NAMALWA (cell line): ENCODE data around the gene AQP5.

Experiments used
- DNase-seq: peaks from one replicate; pipeline ENCODE4 v3.0.0-alpha.2; 2015; ENCODE audit warnings: low spot score

Gene AQP5

DNA sequence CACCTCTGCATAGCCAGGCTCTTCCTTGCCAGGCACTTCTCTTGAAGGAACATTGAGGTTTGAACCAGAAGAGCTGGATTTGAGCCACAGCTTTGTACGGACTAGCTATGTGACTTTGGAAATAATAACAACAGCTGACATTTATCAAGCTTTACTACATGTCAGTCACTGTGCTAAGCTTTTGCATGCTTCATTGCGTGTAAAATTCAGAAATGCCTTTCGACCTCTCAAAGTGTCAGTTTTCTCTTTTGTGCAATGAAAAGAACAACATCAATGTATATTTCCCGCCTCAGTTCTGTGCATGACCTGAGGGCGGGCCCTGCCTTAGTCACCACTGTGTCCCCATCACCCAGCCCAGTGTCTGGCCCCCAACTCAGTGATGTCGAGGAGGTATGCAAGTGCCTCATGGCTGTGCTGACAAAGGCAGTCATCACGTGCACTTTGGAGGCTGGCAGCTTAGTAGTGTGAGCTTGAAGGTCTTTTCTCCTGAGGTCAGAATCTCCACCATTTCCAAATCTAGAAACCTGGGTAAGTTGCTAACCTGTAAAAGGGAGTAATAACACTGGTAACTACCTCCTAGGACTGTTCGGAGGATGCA lies 29.0 kb upstream of the AQP5 start:
- DNase-seq, result no peak

DNA sequence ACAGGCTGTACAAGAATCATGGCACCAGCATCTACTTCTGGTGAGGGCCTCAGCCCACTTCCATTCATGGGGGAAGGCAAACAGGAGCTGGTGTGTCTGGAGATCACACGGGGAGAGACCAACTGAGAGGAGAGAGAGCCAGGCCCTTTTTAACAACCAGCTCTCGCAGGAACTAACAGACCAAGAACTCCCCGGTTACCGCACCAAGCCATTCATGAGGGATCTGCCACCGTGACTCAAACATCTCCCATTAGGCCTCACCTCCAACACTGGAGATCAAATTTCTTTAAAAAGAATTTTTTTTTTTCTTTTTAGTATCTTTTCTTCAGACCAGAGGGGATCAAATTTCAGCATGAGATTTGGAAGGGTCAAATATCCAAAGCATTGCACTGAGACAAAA lies 27.9 kb upstream of the AQP5 start:
- no peak for DNase-seq

GRCh38 chr12:49934505-49934904 lies 27.2 kb upstream of the AQP5 start:
- DNase-seq, result no peak

- DNase-seq, result no peak
Observed at GRCh38 chr12:49936925-49937324, 24.7 kb upstream of the AQP5 start.

DNA sequence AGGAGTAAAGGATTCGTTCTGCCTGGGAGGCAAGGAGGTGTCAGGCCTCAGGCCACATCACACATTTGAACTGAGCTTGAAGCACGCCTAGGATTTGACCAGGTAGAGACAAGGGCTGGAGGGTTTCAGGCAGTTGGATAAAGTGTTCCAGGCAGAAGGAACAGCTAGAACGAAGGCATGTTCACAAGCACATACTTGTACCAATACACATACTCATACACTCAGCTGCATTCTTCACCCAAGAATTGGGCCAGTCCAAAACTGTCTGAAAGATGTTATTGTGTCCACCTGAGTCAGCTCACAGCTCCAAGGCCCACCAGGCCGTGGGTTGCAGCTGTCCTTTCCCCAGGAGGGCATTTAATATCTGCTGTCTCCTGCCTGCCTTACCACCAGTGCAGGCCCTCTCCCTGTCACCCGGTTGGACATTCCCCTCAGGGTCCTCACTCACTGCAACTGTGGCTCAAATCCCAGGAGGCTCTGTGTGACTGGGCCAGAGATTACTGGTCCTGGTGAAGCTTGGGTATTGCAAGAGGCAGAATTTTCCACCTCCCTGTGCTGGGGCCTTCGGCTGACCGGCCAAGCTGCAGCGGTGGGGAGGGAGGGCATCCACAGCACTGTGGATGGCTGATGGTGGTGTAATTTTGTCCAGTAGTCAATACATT lies 23.9 kb upstream of the AQP5 start:
- no peak for DNase-seq

DNA sequence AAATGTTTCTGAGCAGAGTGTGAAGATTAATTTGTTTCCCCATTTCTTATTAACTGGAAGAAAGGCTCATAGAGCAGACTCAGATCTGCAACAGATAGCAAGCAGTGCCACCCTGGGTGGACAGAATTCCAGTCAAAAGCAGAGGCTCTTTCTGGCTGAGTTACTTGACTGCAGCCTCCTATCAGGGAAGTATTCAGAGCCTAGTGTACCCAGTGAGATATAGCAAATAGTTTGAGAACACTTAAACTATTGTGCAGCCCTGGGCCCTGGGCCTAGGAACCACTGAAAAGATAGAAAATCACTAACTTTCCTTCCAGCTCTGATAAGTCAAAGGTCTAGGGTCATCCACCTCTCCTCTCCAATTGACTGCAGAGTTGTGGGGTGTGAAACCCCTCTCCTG lies 22.4 kb upstream of the AQP5 start:
- DNase-seq, result no peak

DNA sequence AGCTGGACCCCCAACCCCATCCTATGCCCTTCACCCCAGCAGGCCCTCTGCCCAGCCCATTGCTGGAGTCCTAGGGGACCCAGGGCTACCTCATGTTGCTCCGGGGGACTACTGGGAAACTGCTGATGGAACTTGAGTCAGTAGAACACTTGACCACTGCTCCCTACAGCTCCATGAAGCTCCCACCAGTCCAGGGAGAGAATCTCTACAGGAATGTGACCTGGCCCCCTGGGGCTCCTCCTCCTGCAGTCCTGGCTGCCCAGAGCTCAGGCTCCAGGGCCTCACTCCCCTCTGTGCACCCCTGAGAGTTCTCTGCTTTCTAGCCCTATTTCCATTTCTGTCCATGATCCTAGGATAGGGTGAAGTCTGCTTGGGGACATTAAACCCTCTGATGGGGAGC lies 22.0 kb upstream of the AQP5 start:
- no peak for DNase-seq

GRCh38 chr12:49941556-49942511 lies 19.8 kb upstream of the AQP5 start:
- no peak for DNase-seq

DNA sequence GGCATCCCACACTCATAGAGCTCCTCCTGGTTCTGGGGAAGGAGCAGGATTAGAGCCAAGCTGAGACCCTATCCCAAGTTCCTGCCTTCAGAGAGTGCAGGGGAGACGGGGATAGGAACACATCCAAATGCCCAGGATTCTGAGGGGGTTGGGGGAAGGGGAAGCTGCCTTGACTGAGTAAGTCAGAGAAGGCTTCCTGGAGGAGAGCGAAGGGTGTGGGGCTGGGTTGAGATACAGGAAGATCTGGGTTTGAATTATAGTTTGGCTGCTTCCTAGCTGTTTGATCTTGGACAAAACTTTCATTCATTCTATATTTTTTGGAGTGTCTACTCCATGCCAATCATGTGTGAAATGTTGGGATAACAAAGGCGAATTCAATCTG lies 19.2 kb upstream of the AQP5 start:
- DNase-seq, result no peak

GRCh38 chr12:49942921-49943624 lies 18.6 kb upstream of the AQP5 start:
- DNase-seq, result no peak

- no peak for DNase-seq
Observed at GRCh38 chr12:49943625-49943960, 18.1 kb upstream of the AQP5 start.

- DNase-seq, result no peak
Observed at GRCh38 chr12:49944046-49944445, 17.6 kb upstream of the AQP5 start.

DNA sequence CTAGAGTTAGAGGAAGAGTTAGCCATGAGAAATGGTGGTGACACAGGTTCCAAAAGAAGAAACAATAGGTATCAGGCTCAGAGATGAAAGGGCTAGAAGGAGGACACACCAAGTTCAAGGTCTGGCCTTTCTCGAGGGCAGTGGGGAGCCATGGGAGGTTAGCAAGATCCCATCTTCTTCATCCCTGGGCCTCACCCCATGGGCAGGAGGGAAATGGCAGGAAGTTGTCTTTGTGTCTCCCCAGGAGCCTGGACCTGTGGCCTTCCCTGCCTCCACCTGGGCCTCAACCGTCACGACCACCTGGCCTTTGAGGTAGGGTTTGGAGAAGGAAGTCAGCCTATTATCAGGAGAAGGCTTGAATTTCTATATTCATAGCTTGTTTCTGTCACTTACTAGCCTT lies 17.0 kb upstream of the AQP5 start:
- no peak for DNase-seq

DNA sequence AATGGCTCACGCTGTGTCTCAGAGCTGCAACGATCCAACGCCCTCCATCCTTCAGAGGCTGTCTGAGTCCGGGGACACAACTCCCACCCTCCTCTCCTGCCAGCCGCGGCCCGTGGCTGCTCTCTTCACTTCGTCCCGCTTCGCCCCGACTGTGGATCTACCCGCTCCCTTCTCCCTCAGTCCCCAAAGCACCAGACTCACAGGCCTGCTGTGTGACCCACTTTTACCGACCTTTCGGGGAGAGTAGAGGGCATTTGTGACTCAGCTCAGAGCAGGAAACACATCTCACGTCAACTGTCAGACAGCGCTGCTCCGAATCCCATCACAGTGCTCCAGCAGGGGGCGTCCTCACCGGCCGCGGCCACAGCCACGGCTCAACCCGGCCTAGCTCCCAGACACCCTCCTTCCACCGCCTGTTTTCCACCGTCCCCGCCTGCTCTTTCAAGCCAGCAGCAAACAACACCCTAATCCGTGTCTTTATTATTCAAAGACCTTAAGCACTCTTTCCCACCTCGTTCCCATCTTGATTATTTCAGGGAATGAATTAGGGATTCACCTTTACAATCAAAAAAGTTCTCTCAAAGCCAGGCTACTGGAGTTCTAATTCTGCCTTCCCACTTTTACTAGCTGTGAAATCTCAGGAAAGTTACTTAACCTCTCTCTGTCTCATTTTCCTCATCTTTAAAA lies 16.1 kb upstream of the AQP5 start:
- peak; percentile 78 for DNase-seq

- DNase-seq, result no peak
Observed at GRCh38 chr12:49946086-49946485, 15.6 kb upstream of the AQP5 start.

DNA sequence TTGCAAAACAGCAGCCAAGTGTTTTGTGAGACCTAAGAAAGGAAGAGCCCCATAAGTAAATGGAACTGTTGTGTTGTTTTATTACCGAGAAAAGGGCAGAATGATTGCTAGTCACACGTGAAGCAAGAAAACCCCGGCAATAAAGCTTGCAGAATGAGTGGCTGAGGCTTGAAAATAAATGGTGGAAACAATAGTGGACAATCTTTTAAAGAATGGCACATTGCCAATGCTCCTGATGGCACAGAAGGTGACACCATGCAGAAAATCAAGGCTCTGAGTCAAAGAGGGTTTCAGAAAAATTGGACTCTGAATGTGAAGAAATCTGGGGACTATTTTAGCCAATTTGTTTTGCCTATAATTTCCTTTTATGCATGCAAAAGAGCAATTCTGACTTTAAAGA lies 15.2 kb upstream of the AQP5 start:
- DNase-seq, result no peak

DNA sequence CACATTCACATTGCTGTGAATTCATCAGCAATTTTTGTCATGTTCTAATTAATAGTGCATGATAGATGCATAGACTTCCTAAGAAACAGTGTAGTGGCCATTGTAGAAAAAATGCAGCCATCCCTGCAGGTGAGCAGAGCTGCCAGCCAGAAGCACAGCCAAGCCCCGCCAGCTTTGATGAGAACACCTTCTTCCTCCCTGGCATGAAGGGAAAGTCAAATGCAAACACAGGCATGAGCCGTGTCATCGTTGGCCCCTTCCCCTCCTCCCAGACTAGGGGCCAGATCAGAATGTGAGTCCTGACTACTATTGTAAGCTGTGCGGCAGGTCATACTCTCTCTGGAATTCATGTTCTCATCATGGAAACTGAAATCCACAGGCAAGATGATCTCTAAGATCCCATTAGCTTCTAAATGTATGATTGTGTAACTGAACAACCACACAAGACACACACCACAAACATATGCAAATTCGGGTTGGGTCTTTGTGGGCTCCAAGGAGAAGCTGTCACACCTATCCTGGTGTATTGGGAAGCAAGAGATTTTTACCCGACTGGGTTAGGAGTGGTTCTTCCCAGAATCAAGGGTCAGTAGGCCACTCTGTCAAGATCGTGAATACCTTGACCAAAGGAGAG lies 14.0 kb upstream of the AQP5 start:
- no peak for DNase-seq

DNA sequence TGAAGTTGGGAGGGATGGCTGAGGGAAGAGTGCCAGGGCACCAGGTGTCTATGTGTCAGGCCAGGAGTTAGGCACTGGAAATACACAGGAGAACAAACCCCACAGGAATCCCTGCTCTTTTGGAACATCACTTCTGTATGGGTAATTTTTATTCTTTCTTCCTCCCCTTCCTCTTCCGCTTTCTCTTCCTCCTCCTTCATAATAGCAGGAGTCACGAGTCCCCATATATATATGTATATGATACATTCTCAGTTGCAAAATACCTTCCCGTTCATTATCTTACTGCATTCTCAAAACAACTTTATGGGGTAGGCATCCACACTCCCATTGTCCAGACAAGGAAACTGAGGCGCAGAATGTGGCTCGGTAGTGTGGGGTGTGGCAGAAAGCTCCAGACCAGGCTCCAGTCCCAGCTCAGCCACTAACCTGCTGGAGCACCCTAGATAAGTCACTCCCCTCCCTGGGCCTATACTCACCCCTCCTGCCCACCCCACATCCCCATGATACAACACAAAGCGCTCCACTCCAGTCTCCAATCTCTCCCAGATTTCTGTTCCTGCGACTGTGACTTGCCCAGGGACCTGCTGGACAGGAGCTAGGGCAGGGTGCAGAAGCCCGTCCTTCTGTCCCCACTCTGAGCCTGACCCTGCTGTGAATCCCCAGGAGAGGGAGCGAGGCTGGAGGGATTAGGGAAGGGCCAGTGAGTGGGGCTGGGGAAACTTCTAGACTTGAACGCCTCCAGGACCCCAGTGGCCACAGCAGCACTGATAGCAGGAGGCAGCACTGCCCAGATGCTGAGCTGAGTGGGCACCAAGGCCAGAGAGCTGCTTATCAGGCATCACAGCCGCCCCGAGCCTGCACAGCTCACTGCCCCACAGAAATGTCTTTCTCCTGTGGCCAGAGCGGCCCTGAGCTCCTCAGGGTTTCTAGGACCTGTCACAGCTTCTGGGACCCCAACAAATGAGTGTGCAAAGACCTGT lies 12.5 kb upstream of the AQP5 start:
- DNase-seq, result no peak

DNA sequence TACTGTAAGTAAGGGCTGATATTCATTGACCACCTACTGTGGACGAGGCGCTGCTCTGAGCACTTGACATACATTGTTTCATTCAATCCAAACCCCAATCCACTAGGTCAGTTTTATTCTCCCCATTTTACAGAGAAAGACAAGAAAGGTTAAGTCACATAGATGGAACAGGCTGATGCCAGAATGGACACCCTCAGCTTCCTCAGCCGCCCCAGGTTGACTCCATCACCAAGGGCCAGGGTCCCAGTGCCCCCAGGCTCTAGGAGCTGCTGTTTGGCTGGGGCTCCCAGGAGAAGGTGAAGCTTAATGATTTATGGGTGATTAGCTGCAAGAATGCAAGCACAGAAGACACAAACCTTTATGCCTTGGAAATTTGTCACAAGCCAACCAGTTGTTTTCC lies 11.8 kb upstream of the AQP5 start:
- no peak for DNase-seq
